Stimulated activated CD4-positive, alpha-beta T cell treated with anti-CD3 and anti-CD28 coated beads, TNF-alpha, amount 100 ng/mL, for 1 hour (primary cell): ENCODE results near the gene MLLT3.
"Not testable (repeated sequence)": the region's sequence is repeated elsewhere in the genome, so short reads cannot be mapped to it uniquely, and the experiment has no call there.

ENCODE experiments used
- DNase-seq, 3 donors: peaks; one replicate each; pipeline ENCODE4 v3.0.0-alpha.2; 2020; ENCODE audit warnings: low read depth in 3 of 3, low spot score in 1 of 3

Gene MLLT3

GRCh38 chr9:20622330-20623020 lies at the start of gene MLLT3:
Gene MLLT3 (minus strand): TSS chr9:20622499.
- DNase-seq = peak; percentile 91 to 95 (median 93)

DNA sequence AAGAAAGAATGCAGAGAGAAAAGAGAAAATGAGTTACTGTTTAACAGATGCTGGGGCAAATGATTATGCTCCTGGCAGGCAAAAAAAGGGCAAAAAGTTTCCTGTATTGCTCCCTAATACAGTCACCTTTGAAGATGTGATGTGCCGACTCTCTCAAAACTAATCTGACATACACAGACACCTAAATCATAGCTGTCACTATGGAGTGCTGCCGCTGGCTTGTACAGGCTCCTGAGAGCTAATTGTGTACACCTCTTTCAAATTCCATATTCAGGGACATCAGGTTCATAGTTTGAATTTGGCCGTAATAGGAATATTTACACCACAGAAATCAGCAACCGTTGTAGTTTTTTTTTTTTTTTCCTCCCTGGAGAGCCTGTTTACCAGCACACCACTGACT lies 49.3 kb upstream of the MLLT3 start:
- DNase-seq = no peak

DNA sequence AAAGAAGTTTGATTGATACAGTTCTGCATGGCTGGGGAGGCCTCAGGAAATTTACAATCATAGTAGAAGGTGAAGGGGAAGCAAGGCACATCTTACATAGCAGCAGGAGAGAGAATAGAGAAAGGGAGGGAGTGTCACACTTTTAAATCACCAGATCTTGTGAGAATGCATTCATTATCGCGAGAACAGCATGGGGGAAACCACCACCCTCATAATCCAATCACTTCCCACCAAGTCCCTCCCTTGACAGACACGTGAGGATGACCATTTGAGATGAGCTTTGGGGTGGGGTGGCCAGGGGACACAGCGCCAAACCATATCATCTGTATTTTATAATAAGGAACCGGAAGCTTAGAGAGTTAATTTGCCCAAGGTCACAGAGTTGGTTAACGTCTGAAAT lies 48.1 kb upstream of the MLLT3 start:
- DNase-seq = no peak

GRCh38 chr9:20664501-20664900 lies 42.2 kb upstream of the MLLT3 start:
- DNase-seq = no peak

GRCh38 chr9:20663133-20663532 lies 40.8 kb upstream of the MLLT3 start:
- no peak for DNase-seq

DNA sequence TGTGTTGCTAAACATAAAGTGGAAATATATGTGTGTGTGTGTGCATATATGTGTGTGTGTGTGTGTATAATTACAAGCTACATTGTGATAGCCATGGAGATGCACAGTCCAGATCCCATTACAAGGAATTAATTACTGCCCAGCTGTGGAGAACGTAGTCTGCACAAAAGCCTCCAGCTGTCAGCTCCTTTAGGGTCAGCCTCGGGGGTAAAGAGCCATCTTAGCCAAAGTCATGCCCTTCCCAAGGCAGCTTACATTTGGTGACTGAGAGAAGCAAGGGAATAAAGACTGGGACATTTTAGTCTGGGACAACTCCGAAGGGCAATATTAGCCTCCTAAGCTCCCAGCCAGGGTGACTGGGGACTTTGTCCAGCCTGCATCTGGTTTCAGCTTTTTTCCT lies 39.9 kb upstream of the MLLT3 start:
- DNase-seq = no peak

DNA sequence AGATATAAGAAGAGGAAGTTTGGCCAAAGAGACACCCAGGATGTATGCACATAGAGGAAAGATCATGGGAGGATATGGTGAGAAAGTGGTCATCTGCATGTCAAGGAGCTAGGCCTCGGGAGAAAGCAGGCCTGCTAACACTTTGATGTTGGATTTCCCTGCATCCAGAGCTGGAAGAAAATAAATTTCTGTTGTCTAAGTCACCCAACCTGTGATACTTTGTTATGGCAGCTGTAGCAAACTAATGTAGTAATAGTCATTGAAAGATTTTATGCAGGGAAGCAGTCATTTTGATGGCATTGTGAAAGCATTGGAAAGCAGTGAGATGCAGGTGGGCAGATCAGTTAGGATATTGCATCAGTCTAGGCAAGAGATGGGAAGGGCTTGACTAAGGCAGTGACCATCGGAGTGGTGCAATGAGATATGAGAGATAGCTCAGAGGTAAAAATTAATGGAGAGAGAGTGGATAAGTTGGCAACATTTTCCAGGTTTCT lies 37.2 kb upstream of the MLLT3 start:
- no peak for DNase-seq

GRCh38 chr9:20658677-20659473 lies 36.6 kb upstream of the MLLT3 start:
- no peak for DNase-seq

GRCh38 chr9:20658246-20658667 lies 36.0 kb upstream of the MLLT3 start:
- not testable (repeated sequence) for DNase-seq

- no peak for DNase-seq
These were observed 29.6 kb upstream of the MLLT3 start for GRCh38 chr9:20651939-20652338.

DNA sequence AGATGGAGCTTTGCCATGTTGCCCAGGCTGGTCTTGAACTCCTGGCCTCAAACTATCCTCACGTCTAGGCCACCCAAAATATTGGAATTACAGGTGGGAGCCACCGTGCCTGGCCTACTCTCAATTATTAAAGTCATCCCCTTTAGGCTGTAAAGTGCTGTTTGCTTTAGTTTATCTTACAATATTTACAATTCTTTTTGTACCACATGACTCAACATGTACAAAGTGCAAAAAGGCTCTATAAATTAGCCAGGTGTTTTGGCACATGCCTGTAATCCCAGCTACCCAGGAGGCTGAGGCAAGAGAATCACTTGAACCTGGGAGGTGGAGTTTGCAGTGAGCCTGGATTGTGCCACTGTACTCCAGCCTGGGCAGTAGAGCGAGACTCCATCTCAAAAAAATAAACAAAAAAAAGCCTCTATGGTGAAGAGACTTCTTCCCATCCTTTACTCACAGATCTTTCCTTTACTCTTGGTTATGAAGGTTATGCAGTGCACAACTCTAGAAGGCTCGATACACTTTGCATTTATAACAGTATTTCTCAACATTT lies 28.5 kb upstream of the MLLT3 start:
- DNase-seq = no peak

- no peak for DNase-seq
These were observed 28.0 kb upstream of the MLLT3 start for GRCh38 chr9:20650313-20650712.

GRCh38 chr9:20649381-20649780 lies 27.1 kb upstream of the MLLT3 start:
- DNase-seq = no peak

DNA sequence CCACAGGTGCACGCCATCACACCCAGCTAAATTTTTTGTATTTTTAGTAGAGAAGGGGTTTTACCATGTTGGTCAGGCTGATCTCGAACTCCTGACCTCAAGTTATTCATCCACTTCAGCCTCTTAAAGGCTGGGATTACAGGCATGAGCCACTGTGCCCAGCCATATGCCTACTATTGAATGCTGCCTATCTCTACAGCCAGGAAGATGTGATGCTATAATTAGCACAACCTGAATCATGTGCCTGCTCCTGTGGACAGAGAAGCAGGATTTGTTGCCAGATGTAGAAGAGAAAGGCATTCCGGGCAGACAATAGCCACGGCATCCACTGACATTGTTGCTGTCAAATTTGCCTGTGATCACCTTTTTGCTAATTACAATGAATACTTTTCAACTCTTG lies 24.4 kb upstream of the MLLT3 start:
- no peak for DNase-seq

DNA sequence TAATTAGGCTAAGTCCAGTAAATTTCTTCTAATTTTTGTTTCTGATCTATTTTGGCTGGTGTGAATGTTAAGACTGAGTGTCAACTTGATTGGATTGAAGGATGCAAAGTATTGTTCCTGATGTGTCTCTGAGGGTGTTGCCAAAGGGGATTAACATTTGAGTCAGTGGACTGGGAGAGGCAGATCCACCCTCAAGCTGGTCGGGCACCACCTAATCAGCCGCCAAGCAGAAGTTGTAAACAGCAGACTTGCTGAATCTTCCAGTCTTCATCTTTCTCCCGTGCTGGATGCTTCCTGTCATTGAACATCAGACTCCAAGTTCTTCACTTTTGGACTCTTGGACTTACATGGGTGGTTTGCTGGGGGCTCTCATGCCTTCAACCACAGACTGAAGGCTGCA lies 21.4 kb upstream of the MLLT3 start:
- DNase-seq = no peak

- no peak for DNase-seq
These were observed 19.7 kb upstream of the MLLT3 start for GRCh38 chr9:20642045-20642444.

- DNase-seq = peak; percentile 56 to 62 (median 60)
These were observed 18.3 kb upstream of the MLLT3 start for GRCh38 chr9:20640331-20641187.

DNA sequence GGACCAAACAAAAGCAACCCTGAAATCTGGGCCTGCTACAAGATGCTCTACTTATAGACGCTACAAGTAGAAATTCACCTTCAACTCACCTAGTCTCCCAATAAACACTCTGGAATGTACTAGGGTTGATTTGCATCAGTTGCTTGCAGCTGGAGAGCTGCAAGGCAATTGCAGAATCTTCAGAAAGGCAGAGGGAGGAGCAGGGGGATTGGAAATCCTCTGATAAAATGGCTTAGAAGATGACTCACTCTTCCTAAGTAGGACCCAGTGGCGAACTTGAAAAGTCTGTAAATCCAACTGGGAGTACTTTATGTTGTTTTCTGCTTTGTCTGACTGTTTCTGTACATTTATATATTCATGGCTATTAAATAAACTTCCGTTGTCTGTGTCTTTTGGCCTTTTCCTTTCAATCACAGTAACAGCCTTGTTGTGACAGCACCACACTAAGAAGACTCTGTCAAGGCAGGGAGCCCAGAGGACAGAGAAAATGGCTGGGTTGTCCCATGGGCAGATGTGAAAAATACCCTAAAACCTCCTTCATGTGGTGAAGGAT lies 14.7 kb upstream of the MLLT3 start:
- no peak for DNase-seq

DNA sequence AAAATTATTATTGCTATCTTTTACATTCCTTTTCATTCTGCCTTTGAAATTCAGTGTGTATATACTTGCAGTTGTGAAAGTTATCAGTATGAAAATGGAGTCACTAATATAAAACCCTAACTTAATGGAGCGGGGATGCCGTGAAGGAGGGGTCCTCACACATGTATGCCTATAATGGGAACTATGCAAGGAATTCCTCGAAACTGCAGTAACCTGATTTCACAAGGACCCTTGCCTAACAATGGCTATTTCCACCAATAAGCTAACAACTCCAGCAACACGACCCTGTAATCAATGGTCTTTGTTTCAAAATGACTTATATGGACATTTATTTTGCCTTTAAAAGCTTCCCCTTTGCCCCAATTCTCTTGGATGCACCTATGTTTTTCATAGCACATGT lies 12.6 kb upstream of the MLLT3 start:
- DNase-seq = no peak

GRCh38 chr9:20632705-20633104 lies 10.4 kb upstream of the MLLT3 start:
- no peak for DNase-seq
